CD4-positive, alpha-beta T cell treated with Interleukin-2 at 100 ng/mL for 4 hours (primary cell): ENCODE data around the gene SCCPDH.

Experiments used
- DNase-seq: peaks from one replicate; pipeline ENCODE4 v3.0.0-alpha.2; 2020; ENCODE audit warnings: low spot score

SCCPDH gene

DNA sequence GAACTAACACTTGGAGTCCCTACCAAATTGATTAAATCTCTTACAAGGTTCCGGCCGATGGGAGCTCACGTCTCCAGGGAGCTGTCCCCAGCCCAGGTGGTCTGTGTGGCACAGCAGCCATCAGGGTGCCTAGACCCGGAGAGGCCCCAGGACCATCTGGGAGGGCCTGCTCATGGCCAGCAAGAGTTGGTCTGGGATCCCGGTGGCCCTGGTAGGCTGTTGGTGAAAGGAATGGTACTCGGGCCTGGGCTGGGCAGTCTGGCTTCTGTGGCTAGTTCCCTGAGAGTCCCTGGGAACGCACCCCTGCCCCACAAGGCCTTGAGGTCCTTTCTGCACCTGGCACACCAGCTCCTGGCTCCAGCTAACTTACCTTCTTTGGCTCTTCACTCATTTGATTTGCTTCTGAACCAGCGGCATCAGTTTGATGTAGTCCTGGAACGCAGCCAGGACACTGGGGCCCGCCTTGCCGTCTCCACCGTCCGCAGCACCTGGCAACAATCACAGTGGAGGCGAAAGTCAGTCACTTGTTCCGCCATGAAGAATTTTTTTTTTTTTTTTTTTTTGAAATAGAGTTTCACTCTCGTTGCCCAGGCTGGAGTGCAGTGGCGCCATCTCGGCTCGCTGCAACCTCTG is 62.5 kb downstream of the SCCPDH start:
- no peak for DNase-seq

DNA sequence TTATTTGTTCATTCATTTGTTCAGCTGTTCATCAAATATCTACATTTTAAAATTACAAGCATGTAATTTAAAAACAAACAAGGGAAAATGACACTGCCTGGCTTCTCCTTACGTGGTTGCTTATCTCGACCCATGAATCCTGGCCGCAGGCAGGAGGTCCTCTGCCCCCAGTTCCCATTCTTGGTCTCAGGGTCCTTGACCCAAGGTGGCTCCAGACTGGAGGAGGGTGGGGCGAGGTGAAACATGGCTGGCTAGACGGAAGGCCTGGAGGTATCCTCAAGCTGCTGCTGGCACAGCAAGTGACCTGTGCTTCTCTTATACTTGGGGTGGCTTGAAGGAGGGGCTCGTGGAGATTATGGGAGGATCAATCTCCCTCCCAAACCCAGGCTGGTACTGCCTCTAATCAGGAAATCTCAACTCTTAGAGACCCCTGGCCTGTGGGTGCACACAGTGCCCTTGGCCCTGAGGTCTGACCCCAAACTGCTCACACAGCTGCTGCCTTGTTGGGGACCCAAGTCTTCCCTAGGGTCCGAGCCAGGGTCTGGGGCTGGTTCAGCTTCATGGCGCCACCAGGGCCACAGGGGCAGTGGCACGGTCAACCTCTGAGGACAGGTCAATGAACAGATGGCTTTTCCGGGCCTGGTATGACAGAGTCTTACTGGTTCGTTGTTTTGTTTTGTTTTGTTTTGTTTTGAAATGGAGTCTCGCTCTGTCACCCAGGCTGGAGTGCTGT is 63.7 kb downstream of the SCCPDH start:
- no peak for DNase-seq

DNA sequence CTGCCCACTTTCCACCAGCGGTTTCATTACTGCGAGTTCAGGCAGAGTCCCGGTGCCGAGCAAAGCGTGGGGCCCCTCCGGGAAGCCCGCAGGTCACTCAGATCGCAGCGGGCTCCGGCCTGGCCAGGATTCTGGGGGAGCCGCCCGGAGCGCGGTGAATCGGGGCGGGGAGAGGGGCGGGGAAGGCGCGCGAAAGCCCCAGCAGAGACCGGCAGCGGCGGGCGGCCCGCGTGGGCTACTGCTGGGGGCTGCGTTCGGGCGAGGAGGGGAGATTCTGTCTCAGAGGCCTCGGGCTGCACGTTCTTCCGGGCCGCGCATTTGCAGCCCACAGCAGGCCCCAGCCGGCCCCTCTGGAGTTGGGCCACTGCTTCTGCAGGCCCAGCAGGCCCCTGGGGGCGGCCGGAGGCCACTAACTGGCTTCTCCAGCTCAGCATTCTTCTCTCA is 64.7 kb downstream of the SCCPDH start:
- DNase-seq = no peak

DNA sequence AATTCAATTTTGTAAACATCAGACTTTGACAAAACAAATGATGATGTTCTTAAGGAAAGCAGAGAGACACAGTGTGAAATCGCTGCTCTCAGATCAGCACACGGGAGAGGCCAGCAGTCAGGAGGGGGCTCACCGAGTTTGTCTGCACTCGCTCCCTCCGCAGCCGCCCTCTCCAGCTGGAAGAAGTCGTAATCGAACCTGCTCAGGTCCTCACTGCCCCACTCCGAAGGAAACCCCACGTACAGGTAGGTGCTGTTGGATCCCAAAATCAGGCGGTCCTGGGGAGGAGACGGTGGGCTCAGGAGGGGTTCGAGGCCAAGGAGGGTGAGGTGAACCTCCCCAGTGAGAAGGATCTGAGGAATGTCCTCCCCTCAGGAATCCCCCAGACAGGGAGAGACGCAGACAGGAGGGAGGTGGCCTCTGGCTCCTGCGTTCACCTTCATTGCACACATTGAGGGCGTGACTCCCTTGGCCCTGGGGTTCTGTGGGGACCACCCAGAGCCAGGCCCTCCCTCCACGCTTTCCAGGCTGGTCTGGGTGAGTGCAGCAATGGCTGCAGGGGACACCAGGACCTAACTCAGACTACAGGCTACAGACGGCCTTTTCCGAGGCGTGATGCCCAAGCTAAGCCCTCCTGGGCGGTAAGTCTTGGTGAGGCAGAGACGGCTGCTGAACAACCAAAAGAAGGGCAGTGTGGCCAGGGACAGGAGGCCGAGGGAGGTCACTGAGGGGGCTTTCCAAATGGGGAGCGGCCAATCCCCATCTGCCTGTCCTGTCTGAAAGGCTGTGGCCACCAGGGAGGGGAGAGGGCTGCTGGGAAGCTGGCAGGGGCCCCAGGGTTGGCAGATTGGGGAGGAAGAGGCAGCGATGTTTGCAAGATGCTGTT is 65.5 kb downstream of the SCCPDH start:
- DNase-seq = no peak

DNA sequence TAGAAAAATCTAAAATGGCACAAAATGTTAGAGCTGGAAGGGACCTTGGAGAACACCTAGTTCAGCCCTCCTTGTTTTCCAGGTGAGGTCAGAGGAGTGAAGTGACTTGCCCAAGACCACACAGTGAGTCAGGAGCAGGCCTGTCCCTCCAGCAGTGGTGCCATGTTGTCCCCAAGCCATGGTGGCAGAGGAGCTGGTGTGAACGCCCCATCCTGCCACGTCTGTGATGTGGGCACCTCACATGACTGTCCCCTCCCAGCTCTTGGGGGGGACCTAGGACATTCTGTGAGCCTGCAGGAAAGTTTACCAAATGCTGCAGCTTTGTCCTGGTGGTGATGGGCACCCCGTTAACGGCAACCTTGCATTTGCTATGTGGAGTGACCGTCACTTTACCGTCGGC is 66.2 kb downstream of the SCCPDH start:
- no peak for DNase-seq

DNA sequence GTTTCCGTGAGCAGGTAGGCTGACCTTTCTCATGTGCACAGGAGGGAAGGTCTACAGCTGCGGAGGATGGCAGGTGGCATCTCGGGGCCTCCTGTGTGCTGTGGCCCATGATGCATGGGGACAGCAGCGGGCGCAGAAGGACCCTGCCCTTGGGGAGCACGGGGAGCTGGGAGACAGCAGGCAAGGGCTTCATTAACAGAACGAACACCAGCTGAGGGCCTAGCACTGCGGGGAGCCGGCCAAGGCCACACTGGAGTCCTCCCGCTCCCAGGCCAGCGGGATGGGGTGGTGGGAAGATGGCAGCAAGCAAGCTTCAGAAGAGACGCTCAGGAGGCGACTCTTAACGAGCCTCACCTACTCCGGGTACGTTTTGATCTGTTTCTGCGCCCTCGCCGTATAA is 66.6 kb downstream of the SCCPDH start:
- DNase-seq = no peak

DNA sequence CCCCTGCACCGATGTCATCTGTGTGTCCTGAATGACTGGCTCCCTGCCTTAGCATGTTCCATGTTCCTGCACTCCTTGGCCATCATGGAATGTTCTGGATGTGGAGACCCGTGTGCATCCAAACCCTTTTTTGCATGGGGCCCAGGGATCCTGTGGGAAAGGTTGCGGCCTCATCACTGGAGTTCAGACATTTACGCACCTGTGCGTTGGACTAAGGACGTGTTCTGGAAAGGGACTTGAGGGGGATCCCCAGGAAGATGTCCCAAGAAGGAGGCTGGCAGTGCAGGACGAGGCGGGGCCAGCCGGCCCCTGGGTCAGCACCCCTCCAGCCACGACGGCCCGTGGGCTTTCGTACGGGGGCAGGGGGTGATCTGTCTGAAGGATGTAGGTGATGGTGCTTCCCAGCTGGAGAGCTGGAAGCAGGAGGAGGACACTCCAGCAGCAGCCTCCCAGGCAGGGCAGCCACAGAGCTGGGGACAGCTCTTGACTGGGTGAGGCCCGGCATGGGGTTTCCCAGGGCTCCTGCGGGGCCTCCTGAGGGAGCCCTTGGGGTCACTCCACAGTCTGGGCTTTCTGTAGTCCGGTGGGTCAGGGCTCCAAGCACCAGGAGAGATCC is 67.2 kb downstream of the SCCPDH start:
- no peak for DNase-seq

DNA sequence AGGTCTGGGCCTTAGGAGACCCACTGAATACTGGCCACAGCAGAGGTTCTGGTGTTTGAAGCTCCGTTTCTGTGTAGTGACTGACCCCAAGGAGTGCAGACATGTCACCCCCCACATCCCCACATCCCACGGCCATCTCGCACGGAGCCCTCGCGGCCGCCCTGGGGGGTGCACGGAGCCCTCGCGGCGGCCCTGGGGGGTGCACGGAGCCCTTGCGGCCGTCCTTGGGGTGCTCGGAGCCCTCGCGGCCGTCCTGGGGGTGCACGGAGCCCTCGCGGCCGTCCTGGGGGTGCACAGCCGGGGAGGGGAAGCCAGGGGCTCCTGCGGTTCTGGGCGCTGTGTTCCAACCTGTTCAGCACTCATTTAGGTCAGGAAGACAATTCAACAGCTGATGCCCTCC is 68.4 kb downstream of the SCCPDH start:
- DNase-seq = no peak

DNA sequence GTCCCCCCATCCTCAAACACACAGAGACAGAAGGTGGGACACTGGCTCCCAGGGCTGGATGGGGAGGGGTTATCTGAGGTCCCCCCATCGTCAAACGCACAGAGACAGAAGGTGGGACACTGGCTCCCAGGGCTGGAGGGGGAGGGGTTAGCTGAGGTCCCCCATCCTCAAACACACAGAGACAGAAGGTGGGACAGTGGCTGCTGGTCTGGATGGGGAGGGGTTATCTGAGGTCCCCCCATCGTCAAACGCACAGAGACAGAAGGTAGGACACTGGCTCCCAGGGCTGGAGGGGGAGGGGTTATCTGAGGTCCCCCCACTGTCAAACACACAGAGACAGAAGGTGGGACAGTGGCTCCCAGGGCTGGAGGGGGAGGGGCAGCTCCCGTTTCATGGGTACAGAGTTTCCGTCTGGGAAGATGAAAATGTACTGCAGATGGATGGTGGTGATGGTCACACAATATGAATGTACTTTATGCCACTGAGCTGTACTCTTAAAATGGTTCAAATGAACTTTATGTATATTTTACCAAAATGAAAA is 69.2 kb downstream of the SCCPDH start:
- DNase-seq = no peak

DNA sequence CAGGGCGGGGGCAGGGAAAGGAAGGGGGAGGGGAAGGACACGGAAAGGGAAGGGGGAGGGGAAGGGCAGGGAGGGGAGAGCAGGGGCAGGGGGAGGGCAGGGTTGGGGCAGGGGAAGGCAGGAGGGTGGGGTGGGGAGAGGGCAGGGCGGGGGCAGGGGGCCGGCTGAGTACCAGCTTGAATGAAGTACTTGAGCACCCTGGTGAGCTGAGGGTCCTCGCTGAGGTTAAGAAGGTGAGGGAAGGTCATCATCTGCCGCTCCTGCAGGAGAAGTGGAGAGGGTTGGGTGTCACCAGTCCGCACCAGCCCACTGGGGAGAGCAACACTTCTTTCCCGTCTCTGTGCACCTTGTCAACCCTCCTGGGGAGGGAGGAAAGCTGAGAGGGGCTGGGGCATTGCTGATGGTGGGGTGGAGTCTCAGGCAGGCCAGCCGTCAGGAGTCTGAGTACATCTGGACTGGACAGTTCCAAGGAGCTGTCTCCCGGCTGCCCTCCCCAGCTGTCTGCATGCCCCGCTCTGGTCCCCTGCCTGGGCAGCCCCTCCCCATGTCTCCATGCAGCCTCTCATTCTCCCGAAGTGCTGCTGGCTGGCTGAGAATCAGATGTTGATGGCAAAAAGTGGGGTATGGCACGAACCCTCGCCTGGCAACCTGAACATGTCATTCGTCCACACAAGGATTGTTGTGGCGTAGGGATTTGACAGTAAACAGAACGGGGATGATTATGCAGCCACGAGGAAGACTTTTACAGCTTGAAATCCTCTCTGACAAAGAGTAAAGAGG is 70.0 kb downstream of the SCCPDH start:
- DNase-seq = no peak

DNA sequence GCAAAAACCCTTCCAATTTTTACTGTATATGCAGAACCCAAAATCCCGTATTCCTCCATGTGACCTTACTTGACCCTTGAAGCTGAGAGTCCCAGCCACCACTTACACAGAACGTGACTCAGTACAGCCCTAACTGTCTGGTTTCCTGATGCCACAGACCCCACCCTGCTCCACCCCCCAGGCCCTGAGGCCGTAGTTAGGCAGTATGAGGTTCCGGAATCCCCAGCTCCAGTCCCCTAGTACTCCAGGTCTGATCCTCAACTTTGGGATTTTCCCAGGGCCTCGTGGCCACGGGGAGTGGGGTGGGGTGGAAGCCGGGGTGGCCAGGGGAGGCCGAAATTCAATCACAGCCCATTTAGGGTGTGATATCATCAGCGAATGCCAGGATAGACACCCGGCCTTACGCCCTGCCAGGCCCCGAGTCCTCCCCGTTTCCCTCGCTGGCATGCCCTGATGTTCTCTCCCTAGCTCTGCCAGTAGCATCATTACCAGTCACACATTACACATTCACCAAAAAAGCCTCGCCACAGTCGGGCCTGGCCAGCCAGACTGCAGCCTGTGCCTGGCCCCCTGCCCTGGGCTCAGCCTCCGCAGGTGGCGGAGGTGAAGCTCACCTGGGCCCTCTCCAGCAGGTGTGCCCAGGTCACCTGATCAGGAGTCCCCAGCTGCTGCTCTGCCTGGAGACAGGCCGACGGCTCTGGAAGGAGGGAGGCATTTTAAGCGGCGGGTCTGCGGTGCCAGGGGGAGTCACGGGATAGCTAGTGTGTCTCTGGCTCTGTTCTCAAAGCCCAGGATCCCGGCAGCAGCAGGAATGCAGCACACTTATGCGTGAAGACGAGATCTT is 70.8 kb downstream of the SCCPDH start:
- DNase-seq = no peak

DNA sequence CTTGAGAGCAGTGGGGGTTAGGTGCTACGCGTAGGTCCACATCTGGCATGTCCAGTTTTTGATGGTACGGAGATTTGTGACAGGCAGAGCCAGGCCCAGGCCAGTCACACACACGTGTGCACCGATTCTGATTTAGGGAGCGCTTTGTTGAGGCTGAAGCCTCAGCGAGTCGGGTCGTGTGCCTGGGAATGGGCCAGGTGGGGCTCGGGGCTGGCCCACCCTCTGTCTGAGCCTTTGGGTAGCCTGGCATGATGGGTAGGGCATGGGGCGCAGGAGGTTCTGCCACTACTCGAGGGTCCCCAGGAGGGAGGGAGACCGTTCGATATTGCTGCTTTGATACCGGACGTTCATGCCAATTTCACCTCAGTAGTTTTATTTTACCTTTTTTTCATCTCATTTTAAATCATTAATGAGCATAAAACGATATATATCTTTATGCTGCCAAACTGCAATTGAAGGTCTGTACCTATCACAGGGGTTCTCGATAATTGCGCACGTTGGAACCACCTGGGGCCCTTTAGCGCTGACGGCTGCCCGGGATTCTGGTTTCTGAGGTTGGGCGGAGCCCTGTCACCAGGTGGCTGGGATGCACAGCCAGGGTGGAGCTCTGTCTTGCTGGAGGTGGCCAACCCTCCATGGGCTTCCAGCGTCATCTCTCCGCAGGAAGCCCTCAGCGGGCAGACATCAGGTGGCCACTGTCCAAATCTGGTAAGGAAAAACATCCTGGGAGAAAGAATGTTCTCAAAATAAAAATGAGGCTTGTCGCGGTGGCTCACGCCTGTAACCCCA is 71.9 kb downstream of the SCCPDH start:
- DNase-seq = no peak

DNA sequence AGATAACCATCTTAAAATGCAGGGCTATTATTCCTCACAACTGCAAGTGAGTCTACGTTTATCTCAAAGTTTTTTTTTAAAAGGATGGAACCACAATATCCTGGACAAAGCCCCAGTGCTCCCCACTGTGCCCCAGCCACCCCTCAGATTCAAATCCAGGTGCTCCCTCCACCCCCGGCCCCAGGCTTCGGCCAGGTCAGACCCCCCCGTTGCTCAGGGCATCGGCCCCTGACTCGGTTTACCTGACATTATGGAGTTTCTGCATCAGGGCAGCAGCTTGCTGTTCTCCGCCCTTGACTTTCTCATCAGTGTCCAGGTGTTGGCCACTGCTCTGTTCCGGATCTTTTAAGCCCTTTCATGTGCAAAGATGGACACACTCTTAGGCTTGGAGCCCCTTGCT is 72.9 kb downstream of the SCCPDH start:
- DNase-seq = no peak

DNA sequence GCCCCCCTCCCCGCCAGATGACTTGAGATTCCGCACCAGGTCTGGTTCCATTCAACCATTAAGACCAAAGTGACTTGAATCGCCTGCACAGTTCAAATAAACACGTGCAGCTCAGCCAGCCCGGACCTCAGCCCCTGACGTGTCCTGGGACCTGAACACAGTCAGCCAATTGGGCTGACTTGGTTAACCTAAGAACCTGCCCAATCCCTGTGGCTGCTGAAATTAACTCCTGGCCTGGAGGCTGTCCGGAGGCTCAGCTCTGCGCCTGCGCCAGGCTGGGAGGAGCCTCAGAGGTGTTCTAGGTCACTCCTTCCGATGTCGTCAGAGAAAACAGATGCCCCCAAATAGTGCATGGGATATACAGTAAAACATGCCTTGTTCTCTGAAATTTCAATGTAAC is 73.4 kb downstream of the SCCPDH start:
- DNase-seq = no peak

DNA sequence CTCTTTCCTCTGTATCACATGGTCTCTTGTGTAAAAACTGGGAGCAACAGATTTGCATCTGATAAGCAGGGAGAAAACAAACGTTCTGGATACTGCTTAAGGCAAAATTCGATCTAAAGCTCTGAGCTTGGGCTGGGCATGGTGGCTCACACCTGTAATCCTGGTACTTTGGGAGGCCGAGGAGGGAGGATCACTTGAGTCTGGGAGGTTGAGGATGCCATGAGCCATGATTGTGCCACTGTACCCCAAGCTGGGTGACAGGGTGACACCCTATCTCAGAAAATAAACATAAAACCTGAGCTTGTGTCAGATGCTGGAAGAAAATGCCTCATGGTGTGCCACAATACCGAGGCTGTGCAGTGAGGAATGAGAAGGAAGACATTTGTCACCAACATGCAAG is 73.9 kb downstream of the SCCPDH start:
- DNase-seq = no peak

DNA sequence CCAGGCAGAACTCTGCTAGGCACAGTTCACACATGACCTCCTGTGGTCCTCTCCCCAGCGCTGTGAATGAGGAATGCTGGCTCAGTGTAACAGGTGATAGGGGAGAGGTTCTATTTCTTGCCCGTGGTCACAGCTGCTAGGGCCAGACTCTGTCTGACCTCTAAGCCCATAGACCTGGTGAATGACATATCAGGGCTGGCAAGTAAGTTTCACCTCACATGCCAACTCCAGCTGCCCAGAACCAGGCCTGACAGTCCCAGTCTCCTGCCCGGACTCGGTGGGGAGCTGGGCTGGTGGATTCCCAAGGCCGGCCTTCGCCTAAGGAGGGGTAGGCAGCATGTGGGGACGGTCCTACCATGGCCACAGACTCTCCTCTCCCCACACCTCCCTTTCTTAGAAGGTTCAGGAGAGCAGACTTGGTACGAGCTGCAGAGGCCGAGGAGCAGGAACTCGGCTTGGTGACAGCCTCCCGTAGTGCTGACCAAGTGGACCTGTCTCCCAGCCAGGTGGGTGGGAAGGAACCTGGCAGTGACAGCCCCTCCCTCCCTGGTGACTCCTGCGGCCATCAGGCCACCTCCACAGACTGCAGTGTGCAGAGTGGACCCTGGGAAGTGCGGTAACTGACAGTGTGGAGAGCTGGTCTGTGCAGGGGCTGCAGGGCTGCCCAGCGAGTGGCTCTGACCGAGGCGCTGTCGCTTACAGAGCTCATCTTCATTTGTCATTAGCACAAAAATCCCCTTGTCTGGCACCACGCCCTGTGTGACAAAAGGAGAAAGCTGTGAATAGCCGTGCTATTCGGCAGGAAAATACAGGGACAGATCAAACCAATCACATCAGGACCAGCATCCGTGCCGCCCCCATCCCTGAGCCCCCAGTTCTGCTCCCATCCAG is 74.6 kb downstream of the SCCPDH start:
- no peak for DNase-seq

DNA sequence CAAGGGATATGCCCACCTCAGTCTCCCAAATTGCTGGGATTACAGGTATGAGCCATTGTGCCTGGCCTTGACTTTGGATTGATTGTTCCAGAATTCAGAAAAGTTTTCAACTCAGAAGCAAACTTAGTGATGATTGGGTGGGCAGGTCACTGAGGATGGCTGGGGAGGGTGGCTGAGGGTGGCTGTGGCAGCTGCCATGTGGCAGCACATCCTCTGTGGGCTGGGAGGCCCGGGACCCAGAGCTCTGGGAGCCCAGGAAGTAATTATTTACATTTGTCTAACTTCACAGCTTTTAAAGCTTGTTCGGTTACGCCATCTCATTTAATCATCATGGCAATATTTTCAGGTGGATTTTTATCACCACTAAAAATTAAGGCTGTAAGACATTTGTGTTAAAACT is 76.1 kb downstream of the SCCPDH start:
- no peak for DNase-seq

DNA sequence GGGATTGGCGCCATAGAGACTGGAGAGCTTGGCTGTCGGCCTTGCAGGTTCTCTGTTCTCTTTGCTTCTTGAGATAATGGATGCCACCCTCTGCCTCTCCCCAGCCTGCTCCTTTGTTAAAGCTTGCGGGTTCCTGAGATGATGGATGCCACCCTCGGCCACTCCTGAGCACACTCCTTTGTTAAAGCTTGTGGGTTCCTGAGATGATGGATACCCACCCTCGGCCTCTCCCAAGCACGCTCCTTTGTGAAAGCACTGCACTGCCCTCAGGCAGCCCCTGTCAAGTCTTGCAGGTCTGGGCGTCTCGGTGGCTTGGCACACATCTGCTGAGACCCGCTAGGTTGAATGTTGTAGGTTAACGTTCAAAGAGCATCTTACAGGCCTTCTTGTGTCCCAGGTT is 76.5 kb downstream of the SCCPDH start:
- DNase-seq = no peak
